OCI-LY3 (cell line): ENCODE measurements around the gene ATG7.

ENCODE experiments used
- H2AFZ ChIP-seq: fragments of 200-600, 300-600 bp; shearing (Covaris generic); 2 replicates; pipeline ENCODE4 v1.6.0; 2014; ENCODE audit warnings: antibody characterized with exemption, low read depth, low read length
- H3K27ac ChIP-seq: fragments of 200-600, 300-600 bp; sonication (generic); 2 replicates; pipeline ENCODE4 v1.5.1; 2014; ENCODE audit warnings: mild to moderate bottlenecking, low read length, moderate library complexity, mixed read lengths
- H3K27me3 ChIP-seq: fragments of 200-600, 300-600 bp; sonication (generic); 2 replicates; pipeline ENCODE4 v1.6.1; 2014; ENCODE audit warnings: low read depth, low read length, mixed read lengths
- H3K36me3 ChIP-seq: fragments of 200-600, 300-600 bp; sonication (generic); replicated peaks from 2 replicates; pipeline ENCODE3; 2014; ENCODE audit warnings: low read depth, low read length, mixed read lengths
- H3K4me1 ChIP-seq: fragments of 300-600, 200-600 bp; sonication (generic); 2 replicates; pipeline ENCODE4 v1.6.1; 2014; ENCODE audit warnings: low read length, mixed read lengths
- H3K4me2 ChIP-seq: fragments of 200-600, 300-600 bp; sonication (generic); 2 replicates; pipeline ENCODE4 v1.6.1; 2014; ENCODE audit warnings: low read length, mixed read lengths
- H3K4me3 ChIP-seq: fragments of 300-600, 200-600 bp; sonication (generic); 2 replicates; pipeline ENCODE4 v1.5.1; 2014; ENCODE audit warnings: antibody characterized with exemption, mild to moderate bottlenecking, low read length, moderate library complexity
- H3K79me2 ChIP-seq: fragments of 300-600, 200-600 bp; shearing (Covaris generic); 2 replicates; pipeline ENCODE4 v1.6.1; 2014; ENCODE audit warnings: mild to moderate bottlenecking, low read length, mixed read lengths
- H3K9ac ChIP-seq: fragments of 300-600, 200-600 bp; shearing (Covaris generic); 2 replicates; pipeline ENCODE4 v1.6.0; 2014; ENCODE audit warnings: mild to moderate bottlenecking, low read length, moderate library complexity
- H3K9me3 ChIP-seq: fragments of 200-600, 300-600 bp; shearing (Covaris generic); 2 replicates; pipeline ENCODE4 v1.6.1; 2014; ENCODE audit warnings: low read length, mixed read lengths; ENCODE audit not compliant: insufficient read depth
- H4K20me1 ChIP-seq: fragments of 200-600, 300-600 bp; sonication (generic); 2 replicates; pipeline ENCODE4 v1.6.1; 2016; ENCODE audit warnings: low read length, mixed read lengths; ENCODE audit not compliant: insufficient read depth
- EZH2phosphoT487 ChIP-seq: fragments of 200-600 bp; shearing (Covaris generic); IDR thresholded peaks from 2 replicates; pipeline ENCODE4 v1.6.1; 2018; ENCODE audit warnings: antibody characterized with exemption, mixed run types, low read depth
- TF ChIP-seq, protein P1 (sequence below): fragments of 200-600, 300-600 bp; sonication (generic); IDR thresholded peaks from 2 replicates; pipeline ENCODE4 v1.5.1; 2014; ENCODE audit warnings: antibody characterized with exemption, low read length, low read depth

ATG7 gene

DNA sequence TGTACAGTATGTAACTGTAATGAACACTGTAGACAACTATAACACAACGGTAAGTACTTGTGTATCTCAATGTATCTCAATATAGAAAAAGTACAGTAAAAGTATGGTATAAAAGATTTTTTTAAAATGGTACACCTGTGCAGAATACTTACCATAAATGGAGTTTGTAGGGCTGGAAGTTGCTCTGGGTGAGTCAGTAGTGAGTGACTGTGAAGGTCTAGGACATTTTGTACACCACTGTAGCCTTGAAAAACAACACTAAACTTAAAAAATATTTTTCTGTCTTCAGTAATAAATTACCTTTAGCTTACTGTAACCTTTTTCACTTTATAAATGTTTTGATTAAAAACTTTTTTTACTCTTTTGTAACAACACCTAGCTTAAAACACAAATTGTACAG is 142.9 kb downstream of the ATG7 start:
- Histone ChIP-seq H3K79me2 (no peaks in the 10 kb centered on the region), H3K27ac (no peak overlapping the region)
- TF ChIP-seq, protein P1, sequence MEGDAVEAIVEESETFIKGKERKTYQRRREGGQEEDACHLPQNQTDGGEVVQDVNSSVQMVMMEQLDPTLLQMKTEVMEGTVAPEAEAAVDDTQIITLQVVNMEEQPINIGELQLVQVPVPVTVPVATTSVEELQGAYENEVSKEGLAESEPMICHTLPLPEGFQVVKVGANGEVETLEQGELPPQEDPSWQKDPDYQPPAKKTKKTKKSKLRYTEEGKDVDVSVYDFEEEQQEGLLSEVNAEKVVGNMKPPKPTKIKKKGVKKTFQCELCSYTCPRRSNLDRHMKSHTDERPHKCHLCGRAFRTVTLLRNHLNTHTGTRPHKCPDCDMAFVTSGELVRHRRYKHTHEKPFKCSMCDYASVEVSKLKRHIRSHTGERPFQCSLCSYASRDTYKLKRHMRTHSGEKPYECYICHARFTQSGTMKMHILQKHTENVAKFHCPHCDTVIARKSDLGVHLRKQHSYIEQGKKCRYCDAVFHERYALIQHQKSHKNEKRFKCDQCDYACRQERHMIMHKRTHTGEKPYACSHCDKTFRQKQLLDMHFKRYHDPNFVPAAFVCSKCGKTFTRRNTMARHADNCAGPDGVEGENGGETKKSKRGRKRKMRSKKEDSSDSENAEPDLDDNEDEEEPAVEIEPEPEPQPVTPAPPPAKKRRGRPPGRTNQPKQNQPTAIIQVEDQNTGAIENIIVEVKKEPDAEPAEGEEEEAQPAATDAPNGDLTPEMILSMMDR: no peak
- TF ChIP-seq EZH2phosphoT487: no peak

DNA sequence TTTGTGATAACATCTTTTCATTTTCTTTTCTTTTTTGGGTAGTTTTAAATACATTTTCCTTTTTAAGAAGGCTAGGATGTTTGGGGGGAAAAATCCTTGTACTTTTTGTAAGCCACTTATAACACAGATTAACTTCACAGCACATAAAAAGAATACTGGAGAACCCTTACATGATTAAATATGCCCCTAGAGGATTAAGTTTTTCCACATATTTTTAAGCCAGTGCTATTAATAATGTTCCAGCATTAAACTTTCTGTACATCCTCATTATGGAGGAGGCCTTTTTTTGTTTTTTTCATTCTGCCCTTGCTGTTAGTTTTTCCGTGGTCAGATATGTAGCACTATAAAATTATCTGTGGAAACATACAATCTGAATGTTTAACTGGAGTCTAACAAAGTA is 147.9 kb downstream of the ATG7 start:
- Histone ChIP-seq H3K9me3 (no peaks in the 10 kb centered on the region), H3K79me2 (no peaks in the 10 kb centered on the region), H2AFZ (no peak overlapping the region), H3K27ac (no peak overlapping the region), H3K4me1 (no peaks in the 10 kb centered on the region), H3K27me3 (no peaks in the 10 kb centered on the region), H3K4me3 (no peak overlapping the region), H3K4me2 (no peak overlapping the region), H3K9ac (no peak overlapping the region), H4K20me1 (no peaks in the 10 kb centered on the region), H3K36me3 (no peaks in the 10 kb centered on the region)
- no peak for TF ChIP-seq EZH2phosphoT487
- TF ChIP-seq, protein P1: no peak

More for the DNA sequence above, 142.9 kb downstream of the ATG7 start:
- H4K20me1 ChIP-seq: no peaks in the 10 kb centered on the region
- no peak overlapping the region for H3K4me2 ChIP-seq
- H3K9me3 ChIP-seq: no peaks in the 10 kb centered on the region
- no peak overlapping the region for H3K9ac ChIP-seq
- H3K27me3 ChIP-seq: no peaks in the 10 kb centered on the region
- no peak overlapping the region for H2AFZ ChIP-seq
- no peak overlapping the region for H3K4me3 ChIP-seq
- H3K36me3 ChIP-seq: peaks cover 3% of the 10 kb centered on the region
- H3K4me1 ChIP-seq: no peaks in the 10 kb centered on the region

DNA sequence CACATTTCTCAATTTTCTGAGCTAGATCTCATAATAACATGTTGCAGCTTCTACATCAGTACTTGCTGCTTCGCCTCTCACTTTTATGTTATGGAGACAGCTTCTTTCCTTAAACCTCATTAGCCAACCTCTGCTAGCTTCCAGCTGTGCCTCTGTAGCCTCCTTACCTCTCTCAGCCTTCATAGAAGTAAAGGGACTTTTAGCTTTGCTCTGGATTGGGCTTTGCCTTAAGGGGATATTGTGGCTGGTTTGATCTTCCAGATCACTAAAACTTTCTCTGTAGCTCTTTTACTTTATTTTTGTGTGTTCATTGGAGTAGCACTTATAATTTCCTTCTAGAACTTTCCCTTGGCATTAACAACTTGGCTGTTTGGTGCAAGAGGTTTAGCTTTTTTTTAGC is 150.1 kb downstream of the ATG7 start:
- H3K9ac ChIP-seq: no peak overlapping the region
- no peaks in the 10 kb centered on the region for H3K4me1 ChIP-seq
- no peak overlapping the region for H3K27ac ChIP-seq
- no peaks in the 10 kb centered on the region for H3K79me2 ChIP-seq
- no peaks in the 10 kb centered on the region for H3K27me3 ChIP-seq
- H3K9me3 ChIP-seq: no peaks in the 10 kb centered on the region
- no peaks in the 10 kb centered on the region for H3K36me3 ChIP-seq
- H3K4me2 ChIP-seq: no peak overlapping the region
- no peak overlapping the region for H2AFZ ChIP-seq
- no peak for TF ChIP-seq EZH2phosphoT487
- TF ChIP-seq, protein P1: no peak
- H4K20me1 ChIP-seq: no peaks in the 10 kb centered on the region
- no peak overlapping the region for H3K4me3 ChIP-seq

DNA sequence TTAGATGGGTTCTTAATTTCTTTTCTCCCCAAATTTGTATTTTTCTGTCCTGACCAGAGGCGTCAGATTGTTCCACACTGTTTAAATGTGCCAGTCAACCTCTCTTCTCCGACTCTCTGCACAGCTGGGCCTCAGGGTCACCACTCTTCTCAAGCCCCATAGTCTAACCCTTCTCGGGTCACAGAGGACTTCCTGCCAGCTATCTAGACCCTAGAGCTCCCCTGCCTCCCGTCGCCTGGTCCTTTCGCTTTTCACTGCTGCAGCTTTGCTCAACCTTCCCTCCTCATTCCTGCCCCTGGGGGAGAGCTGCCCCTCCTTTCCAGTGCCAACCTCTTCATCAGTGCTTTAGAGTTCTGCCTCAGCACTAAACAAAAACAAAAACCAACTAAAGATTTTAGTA is 151.7 kb downstream of the ATG7 start:
- Histone ChIP-seq H3K27ac (no peak overlapping the region), H3K27me3 (no peaks in the 10 kb centered on the region), H3K4me2 (no peak overlapping the region), H3K4me3 (no peak overlapping the region), H3K4me1 (no peaks in the 10 kb centered on the region), H3K9ac (no peak overlapping the region), H2AFZ (no peak overlapping the region), H3K79me2 (no peaks in the 10 kb centered on the region), H3K36me3 (peaks cover 4% of the 10 kb centered on the region), H3K9me3 (no peaks in the 10 kb centered on the region), H4K20me1 (no peaks in the 10 kb centered on the region)
- TF ChIP-seq EZH2phosphoT487: no peak
- TF ChIP-seq, protein P1: no peak
